H54 (cell line): ENCODE measurements around the gene UBE2E3.
"Not testable (repeated sequence)": the region's sequence is repeated elsewhere in the genome, so short reads cannot be mapped to it uniquely, and the experiment has no call there.

Experiments used
- DNase-seq: peaks from one replicate; pipeline ENCODE4 v3.0.0; 2011; ENCODE audit warnings: low spot score, mixed read lengths; ENCODE audit not compliant: insufficient read length
- FAIRE-seq: peaks from 3 replicates; lab custom pipeline; 2011; peaks lifted over from hg19 to GRCh38; lab: Jason Lieb, UNC
- POLR2A ChIP-seq: IDR thresholded peaks from 2 replicates; pipeline ENCODE4 v1.6.1; 2011; ENCODE audit warnings: low read depth, mild to moderate bottlenecking, low read length

The UBE2E3 gene

GRCh38 chr2:180980106-180980942, at the start of gene UBE2E3:
Gene UBE2E3, plus strand, starts transcription at chr2:180980605. Its CDS starts 1,438 bp downstream, at chr2:180982043.
- peak; percentile 82 for DNase-seq
- peak; percentile 37; the same call in 1 of the 2 replicates for TF ChIP-seq POLR2A
- FAIRE-seq = no peak

GRCh38 chr2:180931841-180932240, 48.6 kb upstream of the UBE2E3 start:
- FAIRE-seq (no peak), DNase-seq (no peak)
- TF ChIP-seq POLR2A = no peak

- no peak for TF ChIP-seq POLR2A
- FAIRE-seq = no peak
- no peak for DNase-seq
These were observed 47.1 kb upstream of the UBE2E3 start for GRCh38 chr2:180933332-180933731.

- no peak for DNase-seq
- FAIRE-seq = peak; percentile 65
- no peak for TF ChIP-seq POLR2A
These were observed 45.5 kb upstream of the UBE2E3 start for GRCh38 chr2:180934911-180935310.

- FAIRE-seq, DNase-seq: not testable (repeated sequence)
These were observed 42.9 kb upstream of the UBE2E3 start for GRCh38 chr2:180937480-180937879.

- FAIRE-seq (no peak), DNase-seq (no peak)
- TF ChIP-seq POLR2A = no peak
These were observed 42.0 kb upstream of the UBE2E3 start for GRCh38 chr2:180938451-180938850.

GRCh38 chr2:180943275-180943674, 37.1 kb upstream of the UBE2E3 start:
- no peak for FAIRE-seq
- no peak for TF ChIP-seq POLR2A
- DNase-seq = no peak

GRCh38 chr2:180944372-180944771, 36.0 kb upstream of the UBE2E3 start:
- FAIRE-seq (no peak), DNase-seq (no peak)
- TF ChIP-seq POLR2A = no peak

GRCh38 chr2:180947208-180947689, 33.2 kb upstream of the UBE2E3 start:
- FAIRE-seq (peak; percentile 52), DNase-seq (no peak)
- no peak for TF ChIP-seq POLR2A

- TF ChIP-seq POLR2A = no peak
- DNase-seq (no peak), FAIRE-seq (no peak)
These were observed 30.5 kb upstream of the UBE2E3 start for GRCh38 chr2:180949896-180950295.

GRCh38 chr2:180952082-180952481, 28.3 kb upstream of the UBE2E3 start:
- no peak for TF ChIP-seq POLR2A
- DNase-seq (no peak), FAIRE-seq (no peak)

- FAIRE-seq = no peak
- TF ChIP-seq POLR2A = no peak
These were observed 27.6 kb upstream of the UBE2E3 start for GRCh38 chr2:180952731-180953336.

GRCh38 chr2:180953550-180953949, 26.9 kb upstream of the UBE2E3 start:
- no peak for FAIRE-seq
- TF ChIP-seq POLR2A = no peak
- DNase-seq = no peak

More at GRCh38 chr2:180952731-180953336, 27.6 kb upstream of the UBE2E3 start:
- DNase-seq = no peak

GRCh38 chr2:180955101-180955500, 25.3 kb upstream of the UBE2E3 start:
- no peak for FAIRE-seq
- no peak for TF ChIP-seq POLR2A
- DNase-seq = no peak

- no peak for TF ChIP-seq POLR2A
- no peak for FAIRE-seq
These were observed 20.6 kb upstream of the UBE2E3 start for GRCh38 chr2:180959787-180960186.

More at GRCh38 chr2:180959787-180960186, 20.6 kb upstream of the UBE2E3 start:
- no peak for DNase-seq
